ENCODE data around the gene ALLC. TPM values are rescaled to one million over a fixed set of nuclear protein-coding genes. Genes with fewer than 3 reads are reported as not detected.
A peak's percentile ranks its signal among the peaks of the same experiment; 100 is the strongest.

The ALLC gene
- total RNA-seq, 1 donor from 2014 or later: not detected

GRCh38 chr2:3654011-3654410, 4.0 kb upstream of the ALLC start:
- no peak overlapping the region for H3K4me3 ChIP-seq
- peaks cover 3% of the 10 kb centered on the region for H3K27me3 ChIP-seq (ENCODE audit: low read depth)
- intact Hi-C loops (cut with micrococcal nuclease): no loop called here
- peaks cover 41% of the 10 kb centered on the region for H3K4me1 ChIP-seq
- TF ChIP-seq, protein P1, sequence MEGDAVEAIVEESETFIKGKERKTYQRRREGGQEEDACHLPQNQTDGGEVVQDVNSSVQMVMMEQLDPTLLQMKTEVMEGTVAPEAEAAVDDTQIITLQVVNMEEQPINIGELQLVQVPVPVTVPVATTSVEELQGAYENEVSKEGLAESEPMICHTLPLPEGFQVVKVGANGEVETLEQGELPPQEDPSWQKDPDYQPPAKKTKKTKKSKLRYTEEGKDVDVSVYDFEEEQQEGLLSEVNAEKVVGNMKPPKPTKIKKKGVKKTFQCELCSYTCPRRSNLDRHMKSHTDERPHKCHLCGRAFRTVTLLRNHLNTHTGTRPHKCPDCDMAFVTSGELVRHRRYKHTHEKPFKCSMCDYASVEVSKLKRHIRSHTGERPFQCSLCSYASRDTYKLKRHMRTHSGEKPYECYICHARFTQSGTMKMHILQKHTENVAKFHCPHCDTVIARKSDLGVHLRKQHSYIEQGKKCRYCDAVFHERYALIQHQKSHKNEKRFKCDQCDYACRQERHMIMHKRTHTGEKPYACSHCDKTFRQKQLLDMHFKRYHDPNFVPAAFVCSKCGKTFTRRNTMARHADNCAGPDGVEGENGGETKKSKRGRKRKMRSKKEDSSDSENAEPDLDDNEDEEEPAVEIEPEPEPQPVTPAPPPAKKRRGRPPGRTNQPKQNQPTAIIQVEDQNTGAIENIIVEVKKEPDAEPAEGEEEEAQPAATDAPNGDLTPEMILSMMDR (IDR thresholded peaks at IDR 0.05; ENCODE audit: borderline replicate concordance): no peak
- H3K27ac ChIP-seq (replicated peaks): no peak overlapping the region
- H3K36me3 ChIP-seq: no peaks in the 10 kb centered on the region
- no peak for DNase-seq
- no peaks in the 10 kb centered on the region for H3K9me3 ChIP-seq (replicated peaks)

- H3K4me3 ChIP-seq: no peak overlapping the region
- H3K27me3 ChIP-seq (ENCODE audit: low read depth): peaks cover 3% of the 10 kb centered on the region
- no peaks in the 10 kb centered on the region for H3K36me3 ChIP-seq
- TF ChIP-seq, protein P1 (IDR thresholded peaks at IDR 0.05; ENCODE audit: borderline replicate concordance): no peak
- intact Hi-C loops (cut with micrococcal nuclease): no loop called here
- no peaks in the 10 kb centered on the region for H3K9me3 ChIP-seq (replicated peaks)
- H3K4me1 ChIP-seq: peaks cover 48% of the 10 kb centered on the region
- DNase-seq: no peak
- no peak overlapping the region for H3K27ac ChIP-seq (replicated peaks)
Observed at GRCh38 chr2:3654531-3655225, 3.3 kb upstream of the ALLC start.

DNA sequence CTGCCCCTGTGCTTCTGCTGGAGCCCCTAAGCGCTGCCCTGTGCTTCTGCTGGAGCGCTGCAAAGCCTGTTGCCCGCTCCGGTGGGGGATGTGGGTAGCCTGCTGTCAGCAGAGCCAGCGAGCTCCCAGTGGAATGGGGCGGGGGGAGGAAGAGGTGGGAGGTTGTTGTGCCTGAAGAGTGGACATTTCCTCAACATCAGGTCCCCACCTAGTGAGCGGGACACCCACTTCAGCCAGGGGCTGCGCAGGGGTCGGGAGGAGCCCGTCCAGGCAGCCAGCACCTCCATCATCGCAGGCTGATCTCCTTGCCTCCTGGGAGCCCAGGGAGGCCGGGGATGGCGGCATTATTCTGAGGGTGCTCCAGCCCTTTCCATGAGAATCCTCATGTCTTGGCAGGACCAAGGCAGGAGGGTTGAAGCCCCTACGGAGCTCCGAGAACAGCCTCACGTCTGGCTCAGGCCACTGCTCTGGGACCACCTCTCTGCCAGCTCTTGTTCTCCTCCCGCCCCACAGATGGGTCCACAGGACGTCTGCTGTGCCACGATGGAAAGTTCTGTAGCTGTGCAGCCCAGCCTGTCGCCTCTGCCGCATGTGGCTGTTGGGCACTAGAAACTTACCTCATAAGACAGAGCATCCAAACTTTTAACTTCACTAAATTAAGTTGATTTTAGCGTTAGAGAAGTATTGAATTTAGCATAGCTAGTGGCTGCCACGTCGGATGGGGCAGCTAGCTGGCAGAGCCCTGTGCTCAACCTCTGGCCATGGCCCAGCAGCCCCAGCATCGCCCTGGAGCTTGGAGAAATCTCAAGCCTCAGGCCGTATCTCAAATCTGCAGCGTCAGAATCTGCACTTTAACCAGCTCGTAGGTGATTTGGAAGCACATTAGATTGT, 1.9 kb upstream of the ALLC start:
- no peak for DNase-seq
- H3K36me3 ChIP-seq: no peaks in the 10 kb centered on the region
- peaks cover 43% of the 10 kb centered on the region for H3K4me1 ChIP-seq
- H3K27me3 ChIP-seq (ENCODE audit: low read depth): peaks cover 3% of the 10 kb centered on the region
- TF ChIP-seq, protein P1 (IDR thresholded peaks at IDR 0.05; ENCODE audit: borderline replicate concordance): no peak
- peak overlapping the region; percentile 5 for H3K27ac ChIP-seq (replicated peaks)
- no peak overlapping the region for H3K4me3 ChIP-seq
- H3K9me3 ChIP-seq (replicated peaks): no peaks in the 10 kb centered on the region
- intact Hi-C loops (cut with micrococcal nuclease): no loop called here

DNA sequence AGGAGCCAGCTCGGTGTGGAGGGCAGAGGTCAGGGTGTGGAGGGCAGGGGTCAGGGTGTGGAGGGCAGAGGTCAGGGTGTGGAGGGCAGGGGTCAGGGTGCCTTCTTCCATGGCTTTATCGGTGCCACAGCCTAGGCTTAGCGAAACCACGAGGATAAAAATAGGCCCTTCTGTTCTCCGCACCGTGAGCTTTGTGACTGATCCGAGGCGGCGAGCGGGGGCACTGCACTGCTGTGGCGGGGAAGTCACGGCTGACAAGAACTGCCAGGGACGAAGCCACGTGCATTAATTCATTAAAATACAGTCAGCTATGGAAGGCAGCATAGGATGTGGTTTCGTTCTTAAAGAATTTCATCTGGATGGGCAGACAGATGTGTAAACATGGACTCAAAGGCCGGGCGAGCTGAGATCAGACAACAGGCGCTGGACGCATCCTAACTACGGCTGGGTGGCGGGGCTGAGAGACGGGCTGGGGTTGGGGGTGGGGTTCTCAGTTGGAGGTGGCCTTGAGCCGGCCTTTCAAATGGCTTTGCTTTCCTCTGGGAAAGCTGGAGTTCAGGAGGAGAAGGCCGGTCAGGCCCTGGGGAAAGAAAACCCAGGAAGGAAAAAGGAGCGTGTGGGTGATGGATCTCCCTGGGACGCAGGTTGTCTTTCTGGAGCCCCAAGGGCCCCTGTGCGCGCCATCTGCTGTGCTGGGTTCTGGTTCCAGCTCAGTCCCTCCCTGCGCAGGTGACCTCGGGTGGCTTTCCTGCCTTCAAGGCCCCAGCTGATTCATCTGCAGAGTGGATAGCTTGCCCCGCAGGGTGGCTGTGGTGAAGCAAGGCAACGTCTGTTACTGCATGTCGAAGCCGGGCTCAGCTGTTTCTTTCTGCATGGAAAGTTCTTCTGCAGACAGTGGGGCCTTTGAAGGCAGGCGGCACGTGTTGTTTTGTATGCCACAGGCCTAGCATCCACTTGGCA, 958 bp upstream of the ALLC start:
- Histone ChIP-seq H3K9me3 (replicated peaks) (no peaks in the 10 kb centered on the region), H3K27ac (replicated peaks) (peak overlapping the region; percentile 5), H3K36me3 (no peaks in the 10 kb centered on the region), H3K4me1 (peaks cover 36% of the 10 kb centered on the region), H3K27me3 (ENCODE audit: low read depth) (peaks cover 3% of the 10 kb centered on the region), H3K4me3 (no peak overlapping the region)
- TF ChIP-seq, protein P1 (IDR thresholded peaks at IDR 0.05; ENCODE audit: borderline replicate concordance): no peak
- no peak for DNase-seq
- intact Hi-C loops (cut with micrococcal nuclease): no loop called here
